Natural killer cell (primary cell): Measurements from ENCODE around the gene KIRREL3. TPM values are rescaled to one million over a fixed set of nuclear protein-coding genes. Genes with fewer than 3 reads are reported as not detected.

ENCODE experiments used
- ATAC-seq, 3 donors: fragments of 150-1000 bp in 2 of 3; fragments of 200-7000 bp in 1 of 3; cut with Tn5 transposase; 1 replicate in 1 of 3; 2 replicates in 2 of 3; pipeline ENCODE4 v1.10.0; 2021; ENCODE audit warnings: mild to moderate bottlenecking in 2 of 3, moderate library complexity in 2 of 3
- DNase-seq, 2 donors: peaks; one replicate each; pipeline versions ENCODE4 v3.0.0 to v3.0.0-alpha.2; 2013 to 2021; ENCODE audit warnings: mixed read lengths in 1 of 2
- H3K27ac ChIP-seq: one replicate; pipeline ENCODE4 v1.5.1; 2013; ENCODE audit warnings: mild to moderate bottlenecking, low read length
- H3K27me3 ChIP-seq: one replicate; pipeline ENCODE4 v1.6.1; 2013; ENCODE audit warnings: low read length; ENCODE audit not compliant: control insufficient read depth, insufficient read depth
- H3K36me3 ChIP-seq: one replicate; pipeline ENCODE4 v1.6.1; 2013; ENCODE audit warnings: low read length; ENCODE audit not compliant: control insufficient read depth, insufficient read depth
- H3K4me1 ChIP-seq: one replicate; pipeline ENCODE4 v1.6.1; 2013; ENCODE audit warnings: low read length; ENCODE audit not compliant: control insufficient read depth, insufficient read depth
- H3K4me3 ChIP-seq: one replicate; pipeline ENCODE4 v1.5.1; 2013; ENCODE audit warnings: low read length
- H3K9me3 ChIP-seq: one replicate; pipeline ENCODE4 v1.6.1; 2013; ENCODE audit warnings: low read length; ENCODE audit not compliant: control insufficient read depth, insufficient read depth
- H3K27ac Mint-ChIP-seq, 2 donors: one replicate each; pipeline ENCODE4 v1.8.0; 2022; ENCODE audit warnings: mild to moderate bottlenecking in 2 of 2, mixed read lengths in 2 of 2, moderate library complexity in 1 of 2
- H3K27me3 Mint-ChIP-seq, 2 donors: one replicate each; pipeline ENCODE4 v1.8.0; 2022; ENCODE audit warnings: low read depth in 2 of 2, mixed read lengths in 2 of 2
- H3K36me3 Mint-ChIP-seq: one replicate; pipeline ENCODE4 v1.8.0; 2022; ENCODE audit warnings: mixed read lengths
- H3K4me1 Mint-ChIP-seq, 2 donors: one replicate each; pipeline ENCODE4 v1.8.0; 2022; ENCODE audit warnings: mixed read lengths in 2 of 2
- H3K4me3 Mint-ChIP-seq: one replicate; pipeline ENCODE4 v1.8.0; 2022; ENCODE audit warnings: mild to moderate bottlenecking, moderate library complexity, mixed read lengths
- H3K9me3 Mint-ChIP-seq, 2 donors: one replicate each; pipeline ENCODE4 v1.8.0; 2022; ENCODE audit warnings: mixed read lengths in 2 of 2
- WGBS: methylation state at CpG from one replicate; pipeline ENCODE4 v1.1.7; 2013; ENCODE audit warnings: missing lambda C conversion rate; ENCODE audit not compliant: insufficient coverage; 5-methylcytosine and 5-hydroxymethylcytosine counted together
- intact Hi-C: fragments of 100-400 bp; cut with micrococcal nuclease; formaldehyde crosslinking; loops from one replicate; pipeline ENCODE4 v1.14.2; 2022
- total RNA-seq, 4 donors: library from RNA; stranded (reverse); fragments of 120-200 nt in 1 of 4; gene quantifications; one replicate each; pipeline versions ENCODE4 v1.2.3 to v1.2.4, GENCODE V29; 2013 to 2022
- TF ChIP-seq, protein P1 (sequence below): fragments of 200-600 bp; IDR thresholded peaks from one replicate; pipeline ENCODE4 v1.8.0; 2022; ENCODE audit warnings: antibody characterized with exemption

KIRREL3 gene
- total RNA-seq, 3 donors from 2014 or later (not counting 1 experiment from before 2014, with no cell fraction given), result not detected

DNA sequence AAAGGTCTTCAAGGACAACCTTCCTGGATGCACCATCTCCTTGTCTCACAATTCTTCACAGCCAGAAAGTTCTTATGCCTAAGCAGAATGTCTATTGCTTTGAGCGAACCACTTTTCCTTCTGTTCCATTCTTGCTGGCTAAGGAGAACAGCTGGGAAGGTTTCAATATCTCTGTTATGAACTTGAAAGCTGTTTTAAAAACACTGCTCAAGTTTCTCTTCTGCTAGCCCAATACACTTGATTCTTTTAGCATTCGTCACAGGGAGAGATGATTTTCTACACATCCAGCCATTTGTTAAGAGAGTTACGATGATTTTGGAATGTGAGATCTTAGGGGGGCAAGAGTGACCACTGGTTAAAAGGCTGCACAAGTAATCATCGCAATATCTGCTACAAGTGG, 249.3 kb downstream of the KIRREL3 start:
- peaks cover 0 to 2% of the 10 kb centered on the region in 2 donors for H3K27me3 Mint-ChIP-seq
- ATAC-seq, result no peak
- H3K27ac Mint-ChIP-seq, result no peak overlapping the region
- H3K4me1 ChIP-seq, result peaks cover 37% of the 10 kb centered on the region
- H3K9me3 Mint-ChIP-seq, result no peaks in the 10 kb centered on the region
- TF ChIP-seq, protein P1, sequence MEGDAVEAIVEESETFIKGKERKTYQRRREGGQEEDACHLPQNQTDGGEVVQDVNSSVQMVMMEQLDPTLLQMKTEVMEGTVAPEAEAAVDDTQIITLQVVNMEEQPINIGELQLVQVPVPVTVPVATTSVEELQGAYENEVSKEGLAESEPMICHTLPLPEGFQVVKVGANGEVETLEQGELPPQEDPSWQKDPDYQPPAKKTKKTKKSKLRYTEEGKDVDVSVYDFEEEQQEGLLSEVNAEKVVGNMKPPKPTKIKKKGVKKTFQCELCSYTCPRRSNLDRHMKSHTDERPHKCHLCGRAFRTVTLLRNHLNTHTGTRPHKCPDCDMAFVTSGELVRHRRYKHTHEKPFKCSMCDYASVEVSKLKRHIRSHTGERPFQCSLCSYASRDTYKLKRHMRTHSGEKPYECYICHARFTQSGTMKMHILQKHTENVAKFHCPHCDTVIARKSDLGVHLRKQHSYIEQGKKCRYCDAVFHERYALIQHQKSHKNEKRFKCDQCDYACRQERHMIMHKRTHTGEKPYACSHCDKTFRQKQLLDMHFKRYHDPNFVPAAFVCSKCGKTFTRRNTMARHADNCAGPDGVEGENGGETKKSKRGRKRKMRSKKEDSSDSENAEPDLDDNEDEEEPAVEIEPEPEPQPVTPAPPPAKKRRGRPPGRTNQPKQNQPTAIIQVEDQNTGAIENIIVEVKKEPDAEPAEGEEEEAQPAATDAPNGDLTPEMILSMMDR, result no peak
- no peaks in the 10 kb centered on the region for H3K9me3 ChIP-seq
- peaks cover 33 to 34% of the 10 kb centered on the region in 2 donors for H3K4me1 Mint-ChIP-seq
- WGBS, result 93% methylated on average over 4 of the region's 4 CpGs
- H3K36me3 ChIP-seq, result no peaks in the 10 kb centered on the region
- intact Hi-C loops, result no loop called here
- no peak overlapping the region for H3K27ac ChIP-seq
- H3K36me3 Mint-ChIP-seq, result no peaks in the 10 kb centered on the region
- no peak overlapping the region for H3K4me3 Mint-ChIP-seq
- no peaks in the 10 kb centered on the region for H3K27me3 ChIP-seq
- H3K4me3 ChIP-seq, result no peak overlapping the region
- DNase-seq, result no peak

DNA sequence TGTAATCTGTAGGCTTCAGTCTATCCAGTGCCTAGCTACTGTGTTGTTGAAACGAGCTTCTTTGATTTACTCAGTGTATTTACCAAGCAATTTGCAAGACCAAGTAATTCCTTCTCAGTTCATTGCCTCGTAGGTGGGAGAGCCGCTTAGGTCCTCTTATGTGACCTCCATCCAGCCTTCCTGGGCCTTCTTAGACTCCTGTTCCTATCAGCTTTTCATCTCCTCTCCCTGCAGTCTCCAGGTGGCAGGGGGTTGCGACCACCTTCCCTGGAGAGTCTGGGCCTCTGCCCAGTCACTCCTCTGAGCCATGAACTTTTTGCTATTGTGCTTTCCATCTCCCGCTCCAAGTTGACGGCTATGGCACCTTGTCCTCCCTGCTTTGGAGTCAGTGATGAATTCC, 251.8 kb downstream of the KIRREL3 start:
- no peaks in the 10 kb centered on the region for H3K36me3 Mint-ChIP-seq
- TF ChIP-seq, protein P1, result no peak
- DNase-seq (no peak), ATAC-seq (no peak)
- no peaks in the 10 kb centered on the region for H3K27me3 Mint-ChIP-seq
- no peaks in the 10 kb centered on the region for H3K9me3 ChIP-seq
- intact Hi-C loops, result no loop called here
- no peaks in the 10 kb centered on the region for H3K36me3 ChIP-seq
- H3K27ac ChIP-seq, result peak overlapping the region; percentile 63
- H3K4me3 Mint-ChIP-seq, result peak overlapping the region; percentile 54
- H3K27me3 ChIP-seq, result no peaks in the 10 kb centered on the region
- peaks cover 41% of the 10 kb centered on the region for H3K4me1 ChIP-seq
- H3K4me3 ChIP-seq, result no peak overlapping the region
- no peaks in the 10 kb centered on the region for H3K9me3 Mint-ChIP-seq
- H3K4me1 Mint-ChIP-seq, result peaks cover 50% of the 10 kb centered on the region in 2 donors
- WGBS, result 79% methylated on average over 6 of the region's 6 CpGs
- H3K27ac Mint-ChIP-seq, result peak overlapping the region; percentile 87 to 91

DNA sequence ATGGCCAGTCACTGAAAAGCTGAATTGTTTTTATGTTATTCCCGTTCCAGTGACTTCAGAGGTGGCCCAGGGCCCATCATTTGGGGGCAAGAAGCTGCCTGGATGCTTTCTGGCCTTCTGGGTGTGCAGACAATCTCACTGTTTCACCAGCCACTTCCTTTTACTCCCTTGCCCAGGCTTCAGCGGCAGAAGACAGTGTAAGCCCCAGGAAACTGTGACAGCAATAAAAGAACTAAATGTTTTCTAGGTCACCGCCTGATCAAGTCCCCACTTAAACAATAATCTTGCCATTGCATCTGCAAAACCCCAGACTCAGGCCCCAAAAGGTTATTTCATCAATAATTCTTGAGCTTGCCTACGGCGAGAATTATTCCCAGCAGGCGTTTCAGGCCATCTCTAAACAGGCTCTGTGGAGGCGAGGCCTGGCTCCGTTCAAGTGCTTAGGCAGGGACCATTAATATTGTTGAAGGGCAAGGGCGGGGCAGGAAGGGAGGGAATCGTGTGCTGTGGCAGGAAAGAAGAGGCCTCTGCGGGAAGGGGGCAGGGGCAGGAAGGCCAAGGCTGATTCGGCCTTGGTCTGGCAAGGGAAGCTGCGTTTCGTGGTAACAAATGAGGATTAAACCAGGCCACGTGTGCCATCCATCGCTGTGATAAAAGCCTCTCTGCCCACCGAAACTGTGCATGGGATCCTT, 252.3 kb downstream of the KIRREL3 start:
- peak overlapping the region; percentile 87 to 91 for H3K27ac Mint-ChIP-seq
- peak in 1 of 2 donors; percentile 7 for DNase-seq
- no peaks in the 10 kb centered on the region for H3K36me3 Mint-ChIP-seq
- no peaks in the 10 kb centered on the region for H3K9me3 Mint-ChIP-seq
- peak overlapping the region; percentile 70 for H3K4me3 Mint-ChIP-seq
- ATAC-seq, result peak; percentile 45 to 80 (median 50)
- H3K27me3 ChIP-seq, result no peaks in the 10 kb centered on the region
- peaks cover 41% of the 10 kb centered on the region for H3K4me1 ChIP-seq
- peak overlapping the region; percentile 63 for H3K27ac ChIP-seq
- WGBS, result 21% methylated on average over 17 of the region's 17 CpGs
- no peaks in the 10 kb centered on the region for H3K36me3 ChIP-seq
- H3K4me1 Mint-ChIP-seq, result peaks cover 52 to 56% of the 10 kb centered on the region in 2 donors
- TF ChIP-seq, protein P1, result no peak
- intact Hi-C loops, result no loop called here
- no peak overlapping the region for H3K4me3 ChIP-seq
- no peaks in the 10 kb centered on the region for H3K9me3 ChIP-seq
- H3K27me3 Mint-ChIP-seq, result no peaks in the 10 kb centered on the region

DNA sequence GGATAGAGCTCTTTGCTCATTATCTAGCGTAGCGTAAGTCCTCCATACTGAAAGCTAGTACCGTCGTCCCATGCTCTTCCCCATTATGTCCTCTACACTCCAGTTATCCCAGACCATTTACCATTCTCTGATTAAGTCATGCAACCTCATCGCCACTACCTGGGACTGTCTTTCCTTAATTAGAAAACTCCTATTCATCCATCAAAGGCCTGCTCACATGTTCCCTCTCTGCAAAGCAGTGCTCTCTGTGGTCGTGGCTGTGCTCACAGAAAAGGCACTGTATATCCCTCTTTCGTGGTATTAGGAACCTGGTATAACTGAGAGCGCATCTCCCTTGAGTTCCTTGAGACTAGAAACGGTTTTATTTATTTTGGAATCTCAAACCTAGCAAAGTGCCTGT, 253.3 kb downstream of the KIRREL3 start:
- H3K27me3 ChIP-seq, result no peaks in the 10 kb centered on the region
- H3K4me1 Mint-ChIP-seq, result peaks cover 58% of the 10 kb centered on the region in 2 donors
- H3K4me1 ChIP-seq, result peaks cover 41% of the 10 kb centered on the region
- no peaks in the 10 kb centered on the region for H3K27me3 Mint-ChIP-seq
- no peaks in the 10 kb centered on the region for H3K36me3 ChIP-seq
- intact Hi-C loops, result no loop called here
- H3K27ac ChIP-seq, result no peak overlapping the region
- no peak overlapping the region for H3K4me3 Mint-ChIP-seq
- H3K9me3 ChIP-seq, result no peaks in the 10 kb centered on the region
- H3K36me3 Mint-ChIP-seq, result no peaks in the 10 kb centered on the region
- DNase-seq (no peak), ATAC-seq (no peak)
- TF ChIP-seq, protein P1, result no peak
- 92% methylated on average over 9 of the region's 9 CpGs for WGBS
- no peaks in the 10 kb centered on the region for H3K9me3 Mint-ChIP-seq
- H3K27ac Mint-ChIP-seq, result peak overlapping the region; percentile 52 to 91
- no peak overlapping the region for H3K4me3 ChIP-seq
